HG03060 (cell line): ENCODE data around the gene CRYBG2.
"Not testable (repeated sequence)": the region's sequence is repeated elsewhere in the genome, so short reads cannot be mapped to it uniquely, and the experiment has no call there.

Experiments used
- ATAC-seq: cut with Tn5 transposase; IDR thresholded peaks from one replicate; pipeline ENCODE4 v1.9.1; 2021; ENCODE audit warnings: low read depth, moderate number of reproducible peaks; ENCODE audit not compliant: unreplicated experiment

CRYBG2 gene

DNA sequence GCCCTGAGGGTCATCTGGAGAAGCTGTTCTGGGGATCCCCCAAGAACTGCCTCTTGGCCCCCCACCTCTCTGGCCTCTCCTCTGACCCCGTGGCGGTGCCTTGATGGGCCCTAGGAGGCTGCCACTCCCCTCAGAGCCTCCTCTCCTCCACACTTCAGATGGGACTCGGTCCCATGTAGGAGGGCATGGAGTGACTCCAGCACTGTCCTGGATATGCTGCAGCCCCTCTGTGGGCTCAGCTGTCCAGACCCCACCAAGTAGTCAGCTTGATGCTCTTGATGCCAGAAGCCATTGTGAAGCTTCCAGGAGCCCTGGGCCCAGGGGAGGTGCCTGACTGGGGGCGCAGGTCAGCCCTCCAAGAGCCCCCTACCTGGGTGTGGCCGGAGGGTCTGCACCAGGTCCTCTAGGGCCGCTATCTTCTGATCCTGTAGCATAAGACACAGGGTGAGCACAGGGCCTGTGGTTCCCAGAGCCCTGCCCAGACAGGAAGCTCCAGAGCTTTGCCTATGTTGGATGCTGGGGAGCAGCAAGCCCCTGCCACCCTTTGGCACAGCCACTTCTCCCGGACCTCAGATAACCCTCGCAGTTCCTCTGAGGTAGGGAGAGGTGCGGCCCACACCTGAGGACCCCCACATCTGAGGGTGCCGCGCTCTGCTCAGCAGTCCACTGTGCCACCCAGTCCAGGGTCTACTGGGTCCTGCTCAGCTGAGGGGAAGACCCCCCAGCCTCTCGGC, 56.7 kb downstream of the CRYBG2 start:
- ATAC-seq, result no peak

DNA sequence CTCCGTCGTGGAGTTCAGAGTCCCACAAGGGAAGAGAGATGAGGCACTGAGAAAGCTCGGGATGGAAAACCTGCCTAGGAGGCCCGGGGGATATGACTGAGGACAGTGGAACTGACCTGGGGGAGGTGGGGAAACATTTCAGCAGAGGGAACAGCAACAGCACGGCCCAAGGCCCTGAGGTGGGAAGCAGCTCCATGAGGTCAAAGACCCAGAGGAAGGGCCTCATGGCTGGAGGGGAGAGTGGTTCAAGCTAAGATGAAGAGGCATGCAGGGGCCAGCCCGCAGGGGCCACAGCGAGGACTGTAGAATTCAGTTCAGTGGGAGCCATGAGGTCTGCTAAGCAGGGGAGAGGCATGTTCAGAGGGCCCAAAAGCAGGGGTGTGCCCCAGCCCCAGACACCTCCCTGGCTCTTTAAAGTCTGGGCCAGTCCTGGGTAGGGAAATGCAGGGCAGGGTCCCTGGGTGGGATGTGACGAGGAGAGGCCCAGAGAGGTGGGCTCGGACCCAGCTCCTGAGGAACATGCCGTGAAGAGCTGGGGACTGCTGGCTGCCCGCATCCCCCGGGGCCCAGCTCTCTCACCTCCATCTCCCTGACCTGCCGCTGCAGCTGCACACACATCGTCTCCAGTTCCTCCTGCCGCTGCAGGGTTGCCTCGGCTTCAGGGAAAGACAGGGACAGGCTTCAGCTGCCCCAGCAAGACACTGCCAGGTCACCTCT, 57.4 kb downstream of the CRYBG2 start:
- no peak for ATAC-seq

DNA sequence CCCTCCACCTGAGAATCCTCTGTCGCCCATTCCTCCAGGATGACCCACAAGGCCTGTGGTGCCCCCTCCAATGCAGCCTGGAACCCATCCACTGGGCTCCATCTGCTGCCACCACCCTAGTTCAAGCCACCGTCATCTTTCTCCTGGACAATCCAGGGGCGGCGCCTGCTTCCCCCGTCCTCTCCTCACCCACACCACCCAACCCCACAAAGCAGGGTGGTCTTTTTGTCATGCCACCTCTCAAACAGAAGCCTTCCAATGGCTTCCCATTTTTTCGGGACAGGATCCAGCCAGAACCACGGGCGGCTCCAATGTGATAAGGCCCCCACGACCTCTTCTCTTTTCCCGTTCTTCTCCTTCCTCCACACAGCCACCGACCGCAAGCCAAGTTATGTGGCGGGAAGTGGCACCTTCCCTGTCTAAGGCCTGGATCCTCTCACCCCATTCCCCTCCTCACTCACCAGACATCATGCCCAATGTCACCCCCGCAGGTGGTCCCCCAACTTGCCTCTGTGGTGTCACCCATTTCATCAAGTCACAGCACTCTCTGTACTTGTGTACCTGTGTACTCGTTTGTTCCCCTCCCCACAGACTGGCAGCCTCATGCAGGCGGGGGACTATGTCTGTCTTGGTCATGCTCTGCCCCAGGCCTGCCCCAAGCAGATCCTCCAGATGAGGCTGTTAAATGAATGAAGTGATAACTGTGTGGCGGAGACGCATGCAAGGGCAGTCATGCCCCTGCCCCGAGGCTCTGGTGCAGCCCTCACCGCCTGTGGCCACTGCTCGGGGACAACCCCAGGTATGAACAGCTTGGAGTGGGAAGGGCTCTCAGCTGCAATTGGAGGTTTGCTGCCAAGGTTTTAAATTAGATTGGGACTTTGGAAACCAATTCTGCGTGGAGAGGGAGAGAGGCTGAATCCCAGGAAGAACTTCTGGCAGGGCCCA, 58.5 kb downstream of the CRYBG2 start:
- ATAC-seq, result no peak

DNA sequence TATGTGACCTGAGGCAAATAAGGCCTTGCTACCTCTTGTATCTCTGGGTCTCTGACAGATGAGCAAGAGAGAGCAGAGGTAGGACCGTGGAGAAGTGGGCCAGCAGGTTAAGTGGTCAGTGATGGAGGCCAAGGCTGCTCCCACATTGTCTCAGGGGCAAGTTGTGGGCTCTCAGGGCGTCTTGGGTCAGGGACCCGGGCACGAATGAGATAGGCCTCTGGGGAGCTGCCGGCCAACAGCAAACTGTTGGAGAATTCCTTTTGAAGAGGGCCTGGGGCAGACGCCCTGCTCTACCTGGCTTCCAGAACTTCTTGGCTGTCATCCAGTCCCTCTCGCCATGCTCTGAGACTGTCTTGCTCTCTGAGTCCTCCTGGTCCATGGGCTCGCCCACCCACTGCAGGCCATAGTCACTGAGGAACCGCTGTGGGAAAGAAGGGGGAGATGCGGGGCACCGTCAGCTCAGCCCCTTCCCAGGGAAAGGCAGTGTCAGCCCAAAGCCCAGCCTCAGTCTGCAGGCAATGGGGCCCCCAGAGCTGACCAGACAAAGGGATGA, 59.9 kb downstream of the CRYBG2 start:
- no peak for ATAC-seq

DNA sequence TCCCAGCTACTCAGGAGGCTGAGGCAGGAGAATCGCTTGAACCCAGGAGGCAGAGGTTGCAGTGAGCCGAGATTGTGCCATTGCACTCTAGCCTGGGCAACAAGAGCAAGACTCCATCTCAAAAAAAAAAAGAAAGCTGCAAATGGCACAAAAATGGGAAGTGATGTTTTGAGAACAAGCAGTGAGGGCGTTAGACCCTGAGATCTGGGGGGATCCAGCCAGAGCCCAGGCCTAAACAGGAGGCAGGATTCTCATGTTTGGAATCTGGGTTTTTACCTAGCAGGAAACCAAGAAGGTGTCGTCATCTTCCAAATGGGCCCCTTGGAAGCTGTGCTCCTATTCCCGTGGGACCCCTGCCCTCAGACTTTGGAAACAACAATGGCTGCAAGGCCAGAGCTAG, 61.2 kb downstream of the CRYBG2 start:
- ATAC-seq, result not testable (repeated sequence)

DNA sequence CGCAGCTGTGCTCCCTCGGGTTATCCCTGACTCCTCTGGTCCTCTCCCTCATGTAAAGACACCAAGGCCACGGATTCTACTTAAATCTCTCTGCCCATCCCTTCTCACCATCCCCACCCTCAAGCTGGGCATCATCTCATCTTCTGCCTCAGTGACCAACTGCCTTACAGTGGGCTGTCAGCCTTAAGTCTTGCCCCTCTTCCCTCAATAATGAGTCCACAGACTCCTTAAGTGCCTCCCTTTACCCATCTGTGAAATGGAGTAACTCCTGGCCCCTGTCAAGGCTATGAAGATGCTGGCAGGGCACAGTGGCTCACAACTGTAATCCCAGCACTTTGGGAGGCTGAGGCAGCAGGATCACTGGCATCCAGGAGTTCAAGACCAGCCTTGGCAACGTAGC, 62.0 kb downstream of the CRYBG2 start:
- no peak for ATAC-seq

DNA sequence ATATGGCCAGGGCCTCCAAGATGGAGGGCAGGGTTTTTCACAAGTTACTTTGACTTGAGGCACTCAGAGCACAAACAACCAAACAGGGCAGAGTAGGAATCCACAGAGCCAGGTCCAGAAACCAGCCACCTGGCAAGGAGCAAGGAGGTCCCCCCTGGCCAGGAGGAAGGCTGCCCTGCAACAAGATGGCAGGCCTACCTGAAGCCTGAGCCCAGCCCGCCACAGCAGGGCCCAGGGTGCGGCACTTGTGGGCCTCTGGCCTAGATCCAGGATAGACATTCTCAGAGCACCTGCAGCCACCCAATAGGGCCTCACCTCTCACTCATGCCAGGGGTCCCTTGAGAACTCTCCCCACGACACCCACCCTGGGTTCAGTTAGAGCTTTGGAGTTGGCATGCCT, 62.5 kb downstream of the CRYBG2 start:
- no peak for ATAC-seq

DNA sequence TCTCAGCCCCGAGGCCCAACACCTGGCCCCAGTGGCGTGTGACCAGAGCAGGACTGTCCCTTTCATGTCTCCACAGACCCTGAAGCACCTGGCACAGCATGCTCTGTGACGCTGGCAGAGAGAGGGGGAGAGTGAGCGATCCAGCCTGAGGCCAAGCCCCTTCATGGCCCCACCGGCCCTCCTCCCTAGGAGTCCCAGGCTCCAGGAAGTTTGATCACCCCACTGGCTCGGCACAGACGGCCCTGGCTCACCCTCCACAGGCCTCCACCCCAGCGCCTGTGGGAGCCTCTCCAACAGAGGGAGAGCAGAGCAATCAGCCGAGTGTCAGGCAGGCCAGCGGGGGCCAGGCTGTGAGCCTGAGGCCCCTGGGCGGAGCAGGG, 63.1 kb downstream of the CRYBG2 start:
- no peak for ATAC-seq

DNA sequence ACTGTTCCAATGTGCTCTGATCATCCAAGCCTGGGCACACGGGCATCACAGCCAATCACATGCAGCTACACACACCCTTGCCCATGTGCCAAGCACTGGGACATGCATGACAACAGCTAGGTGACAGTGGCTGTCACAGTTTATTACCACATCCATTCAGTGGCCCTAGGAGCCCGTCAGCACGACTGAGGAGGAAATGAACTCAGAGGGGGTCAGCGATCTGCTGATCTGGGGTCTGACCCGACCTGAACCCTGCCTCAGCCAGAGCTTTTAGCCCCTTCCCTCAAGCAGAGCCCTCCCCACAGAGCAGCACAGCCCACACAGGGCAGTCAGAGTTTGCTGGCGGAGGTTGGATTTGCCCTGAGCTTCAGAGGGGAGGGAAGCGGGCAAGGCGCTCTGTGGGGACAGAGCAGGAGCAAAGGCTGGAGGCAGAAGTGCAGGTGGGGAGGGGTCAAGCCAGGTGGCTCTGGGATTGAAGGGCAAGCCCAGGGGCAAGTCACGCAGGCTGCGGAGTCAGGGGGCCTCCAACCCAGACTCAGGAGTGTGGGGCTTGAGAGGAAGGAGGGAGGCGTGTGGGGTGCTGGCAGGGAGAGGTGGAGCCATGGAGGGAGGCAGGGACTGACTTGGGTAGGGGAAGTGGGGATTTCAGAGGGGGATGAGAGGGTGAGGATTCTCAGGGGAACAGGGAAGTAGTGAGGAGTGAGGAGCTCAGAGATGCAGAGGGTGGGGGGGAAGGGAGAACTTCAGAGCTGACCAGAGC, 63.6 kb downstream of the CRYBG2 start:
- ATAC-seq, result no peak

DNA sequence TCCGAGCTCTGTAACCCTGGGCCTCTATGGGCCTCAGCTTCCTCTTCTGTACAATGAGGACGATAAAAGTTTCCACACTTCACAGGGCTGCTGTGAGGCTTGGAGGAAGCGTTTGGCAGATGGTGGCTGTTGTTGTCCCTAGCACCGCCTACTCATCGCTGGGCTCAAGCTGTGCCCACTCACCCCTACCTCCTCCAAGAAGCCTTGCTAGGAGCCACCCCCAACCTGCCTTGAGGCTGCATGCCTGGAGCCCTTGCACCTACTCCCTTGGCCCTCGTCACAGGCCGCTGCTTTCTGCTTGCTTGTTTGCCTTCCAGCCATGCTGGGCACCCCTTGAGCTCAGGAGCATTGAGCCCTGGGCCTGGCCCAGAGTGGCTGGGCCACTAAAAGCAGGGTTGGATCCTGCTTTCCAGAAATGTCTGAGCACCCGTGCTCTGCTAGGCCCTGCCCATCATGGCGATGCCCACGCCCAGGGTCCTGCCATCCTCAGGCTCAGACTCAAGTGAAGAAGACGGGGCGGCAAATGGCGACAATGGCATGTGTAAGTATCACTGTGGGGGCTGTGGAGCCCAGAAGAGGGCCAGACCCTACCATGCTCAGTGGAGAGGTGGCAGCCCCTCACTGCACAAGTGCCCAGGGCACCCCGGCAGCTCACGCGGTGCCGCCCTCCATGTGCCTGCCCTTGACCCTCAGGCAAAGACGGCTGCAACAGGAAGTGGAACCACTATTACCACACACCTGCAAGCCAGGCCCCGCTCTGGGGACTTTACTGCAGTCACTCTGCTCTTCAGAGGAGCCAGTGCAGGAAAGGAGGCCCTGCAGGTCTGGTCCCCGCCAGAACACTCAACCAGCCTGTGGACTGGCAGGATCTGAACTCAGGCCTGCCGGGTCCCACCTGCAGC, 64.5 kb downstream of the CRYBG2 start:
- no peak for ATAC-seq

DNA sequence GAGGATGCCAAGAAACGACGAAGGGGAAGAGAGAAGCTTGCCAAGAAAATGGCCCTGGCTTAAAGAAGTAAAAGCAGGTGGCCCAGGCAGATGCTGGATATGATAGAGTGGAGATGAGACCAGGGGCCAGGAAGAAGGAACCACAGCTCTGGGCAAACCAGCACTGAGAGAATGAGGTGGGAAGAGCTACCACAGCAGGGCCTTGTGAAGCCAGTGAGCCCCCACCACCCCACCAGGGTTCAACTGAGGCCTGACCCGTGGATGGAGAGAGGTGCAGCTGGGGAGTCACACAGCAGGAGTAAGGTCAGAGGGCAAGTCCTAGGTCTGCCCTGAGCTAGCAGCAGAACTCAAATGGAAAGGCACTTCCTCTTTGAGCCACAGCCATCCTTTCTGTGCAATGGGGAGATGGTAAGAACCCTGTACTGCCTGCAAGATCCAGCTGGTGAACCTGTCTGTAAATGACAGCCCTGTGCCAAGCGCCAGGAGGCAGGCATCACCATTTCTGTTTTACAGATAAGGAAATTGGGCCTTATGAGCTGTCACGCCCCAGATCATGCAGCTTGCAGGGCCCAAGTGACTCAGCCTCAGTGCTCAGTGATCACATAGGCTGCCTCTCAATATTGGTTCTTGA, 65.5 kb downstream of the CRYBG2 start:
- no peak for ATAC-seq

DNA sequence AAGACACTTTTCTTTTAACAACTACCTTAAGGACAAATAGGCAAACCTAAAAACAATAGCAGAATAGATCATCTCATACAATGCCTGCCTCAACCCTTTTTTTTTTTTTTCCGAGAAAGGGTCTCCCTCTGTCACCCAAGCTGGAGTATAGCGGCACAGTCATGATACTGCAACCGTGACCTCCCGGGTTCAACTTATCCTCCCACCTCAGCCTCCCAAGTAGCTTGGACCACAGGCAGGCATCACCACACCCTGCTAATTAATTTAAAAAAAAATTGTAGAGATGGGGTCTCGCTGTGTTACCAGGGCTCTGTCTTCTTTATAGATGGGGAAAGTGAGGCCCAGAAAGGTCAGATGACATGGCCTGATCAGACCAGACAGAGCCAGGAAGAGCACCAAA, 66.1 kb downstream of the CRYBG2 start:
- ATAC-seq, result no peak

DNA sequence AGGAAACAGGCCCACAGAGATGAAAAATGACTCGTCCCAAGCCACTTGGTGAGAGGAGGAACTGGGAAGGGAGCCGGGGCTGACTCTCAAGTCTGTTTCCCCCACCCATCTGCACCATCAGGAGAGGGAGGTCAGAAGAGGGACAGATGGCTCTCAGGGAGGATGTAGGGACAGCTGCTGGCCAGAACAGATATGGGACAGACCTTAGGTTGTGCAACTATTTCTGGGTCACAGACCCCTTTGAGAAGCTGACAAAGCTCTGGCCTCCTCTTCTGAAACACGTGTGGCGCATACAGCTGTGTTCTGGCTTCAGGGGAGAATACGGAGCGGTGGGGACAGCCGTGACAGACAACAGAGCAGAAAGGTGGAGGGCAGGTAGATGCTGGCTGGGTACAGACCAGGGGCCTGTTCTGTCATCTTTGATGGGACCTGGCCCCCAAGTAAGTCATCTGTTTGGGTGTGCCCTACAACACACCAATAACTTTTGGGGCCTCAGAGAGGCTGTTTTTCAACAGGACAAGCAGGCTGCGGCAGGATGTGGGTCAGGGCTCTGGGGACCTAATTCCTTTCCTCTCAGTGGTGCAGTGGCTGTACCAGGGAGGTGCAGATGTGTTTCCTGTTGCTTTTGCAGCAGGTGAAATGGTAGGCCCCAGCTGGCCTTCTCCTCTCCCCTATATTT, 66.8 kb downstream of the CRYBG2 start:
- ATAC-seq, result no peak

DNA sequence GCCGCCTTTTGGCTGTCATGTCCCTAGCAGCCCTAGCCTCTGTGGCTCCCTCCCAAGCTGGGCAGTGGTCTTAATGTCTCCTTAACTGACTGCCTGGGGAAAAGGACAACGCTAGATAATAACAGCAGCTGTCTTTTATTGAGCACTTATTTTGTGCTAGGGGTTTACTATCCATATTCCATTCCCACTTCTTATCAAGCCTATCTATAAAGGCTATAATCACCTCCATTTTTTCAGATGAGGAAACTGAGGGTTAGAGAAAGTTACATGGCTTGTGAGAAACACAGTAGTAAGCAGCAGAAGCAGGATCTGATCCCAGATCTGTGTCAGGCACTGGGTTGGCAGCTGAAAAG, 67.9 kb downstream of the CRYBG2 start:
- ATAC-seq, result no peak

DNA sequence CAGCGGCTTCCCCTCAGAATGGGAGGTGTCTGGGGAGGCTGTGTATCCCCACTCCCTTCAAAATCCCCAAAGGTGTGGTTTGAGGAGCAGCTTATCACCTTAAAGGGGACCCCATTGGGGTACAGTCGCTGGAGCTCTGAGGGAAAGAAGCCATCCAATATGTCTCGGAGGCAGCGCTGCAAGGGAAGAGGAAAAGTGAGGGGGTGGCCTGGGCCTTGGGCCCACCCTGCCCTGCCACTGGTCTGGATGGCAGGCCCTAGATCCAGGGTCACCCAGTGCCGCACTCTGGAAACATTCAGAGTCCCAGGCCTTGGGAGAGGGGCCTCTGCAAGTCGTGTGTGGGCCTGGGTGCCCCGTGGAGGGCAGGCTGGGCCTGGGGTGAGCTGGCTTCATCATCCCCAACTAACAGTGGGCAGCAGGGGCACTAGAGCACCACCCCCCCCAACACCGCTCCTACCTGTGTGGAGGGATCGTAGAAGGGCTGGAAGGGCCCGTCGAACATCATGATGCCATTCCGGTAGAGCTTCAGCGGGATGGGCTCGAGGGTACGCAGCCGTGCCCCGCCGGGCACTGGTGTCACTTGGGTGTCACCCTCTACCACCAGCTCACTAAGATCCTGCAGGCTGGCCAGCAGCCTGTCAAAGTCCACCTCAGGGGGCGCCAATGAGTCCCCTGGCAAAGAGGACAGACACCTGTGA, 68.4 kb downstream of the CRYBG2 start:
- no peak for ATAC-seq

DNA sequence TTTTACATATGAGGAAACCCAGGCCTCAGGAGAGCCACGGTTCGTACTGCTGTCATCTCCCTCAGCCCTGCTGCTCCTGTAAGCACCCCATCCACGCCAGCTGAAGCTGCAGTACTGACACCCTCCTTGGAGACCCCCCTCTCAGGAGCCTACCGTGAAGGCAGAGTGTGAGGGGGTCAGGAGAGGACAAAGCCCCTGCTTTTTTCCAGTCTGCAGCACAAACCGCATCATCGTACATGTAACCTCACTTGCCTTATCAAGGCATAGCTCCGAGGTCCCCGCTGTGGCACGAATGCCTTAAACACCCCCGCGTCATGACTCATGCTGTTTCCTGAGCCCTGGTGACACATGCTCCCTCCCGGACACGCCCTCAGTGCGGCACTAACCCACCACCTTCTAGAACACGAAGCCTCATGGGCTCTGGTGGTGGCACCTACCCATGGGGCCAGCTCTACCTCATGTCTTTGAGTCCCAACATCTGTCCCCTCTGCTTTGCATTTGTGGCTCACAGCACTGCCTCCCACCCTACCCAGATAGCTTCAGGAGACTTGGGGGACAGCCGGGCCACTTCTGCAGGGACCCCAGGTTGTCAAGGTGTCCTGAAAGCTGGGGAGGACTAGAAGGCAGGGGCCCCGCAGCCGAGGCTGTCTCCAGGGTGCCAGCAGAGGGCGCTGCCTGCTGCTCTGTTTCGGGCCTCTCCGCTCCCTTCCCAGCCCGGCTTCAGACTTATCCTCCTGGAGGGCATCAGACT, 69.2 kb downstream of the CRYBG2 start:
- ATAC-seq, result peak; percentile 36
